Endodermal cell (in vitro differentiated cells): ENCODE measurements around the gene RFLNA. TPM values are rescaled to one million over a fixed set of nuclear protein-coding genes. Genes with fewer than 3 reads are reported as not detected.

Experiments
- DNase-seq: peaks from one replicate; pipeline ENCODE4 v3.0.0-alpha.2; 2017
- H3K27ac ChIP-seq: 2 replicates; pipeline ENCODE4 v1.5.1; 2013; ENCODE audit warnings: mild to moderate bottlenecking, low read depth, low read length, moderate library complexity
- H3K27me3 ChIP-seq: 2 replicates; pipeline ENCODE4 v1.6.1; 2013; ENCODE audit warnings: mild to moderate bottlenecking, low read length, moderate library complexity; ENCODE audit not compliant: insufficient read depth, control insufficient read depth, poor library complexity, severe bottlenecking
- H3K36me3 ChIP-seq: 2 replicates; pipeline ENCODE4 v1.7.0; 2013; ENCODE audit warnings: mild to moderate bottlenecking, low read length, moderate library complexity; ENCODE audit not compliant: control insufficient read depth, insufficient read depth
- H3K4me1 ChIP-seq: one replicate; pipeline ENCODE4 v1.7.0; 2013; ENCODE audit warnings: low read length; ENCODE audit not compliant: control insufficient read depth, insufficient read depth
- H3K4me3 ChIP-seq: 2 replicates; pipeline ENCODE4 v1.5.1; 2013; ENCODE audit warnings: mild to moderate bottlenecking, low read length, moderate library complexity
- H3K9ac ChIP-seq: 2 replicates; pipeline ENCODE4 v1.6.1; 2013; ENCODE audit warnings: mild to moderate bottlenecking, low read length, moderate library complexity; ENCODE audit not compliant: poor library complexity, severe bottlenecking; ENCODE audit errors: extremely low read depth
- H3K9me3 ChIP-seq: 2 replicates; pipeline ENCODE4 v1.6.1; 2013; ENCODE audit warnings: mild to moderate bottlenecking, low read length, moderate library complexity; ENCODE audit not compliant: control insufficient read depth
- H3K27ac Mint-ChIP-seq: 2 replicates; pipeline ENCODE4 v1.8.0; 2020; ENCODE audit warnings: mixed read lengths
- H3K27me3 Mint-ChIP-seq: 2 replicates; pipeline ENCODE4 v1.8.0; 2021; ENCODE audit warnings: mild to moderate bottlenecking, mixed read lengths; ENCODE audit not compliant: insufficient read depth
- H3K36me3 Mint-ChIP-seq: 2 replicates; pipeline ENCODE4 v1.8.0; 2020; ENCODE audit warnings: low read depth, mixed read lengths
- H3K4me1 Mint-ChIP-seq: 2 replicates; pipeline ENCODE4 v1.8.0; 2020; ENCODE audit warnings: mixed read lengths
- H3K4me3 Mint-ChIP-seq: 2 replicates; pipeline ENCODE4 v1.8.0; 2020; ENCODE audit warnings: mild to moderate bottlenecking, moderate library complexity, mixed read lengths
- H3K9me3 Mint-ChIP-seq: 2 replicates; pipeline ENCODE4 v1.8.0; 2020; ENCODE audit warnings: mild to moderate bottlenecking, mixed read lengths
- CTCF ChIP-seq: fragments of 200-600 bp; sonication (generic); conservative IDR thresholded peaks from 2 replicates; pipeline ENCODE4 v1.5.0; 2021; ENCODE audit warnings: antibody characterized with exemption, mild to moderate bottlenecking
- WGBS, 2 experiments: methylation state at CpG; one replicate each; pipeline versions ENCODE4 v1.1.5 to v1.1.7; 2013; ENCODE audit warnings: missing lambda C conversion rate in 2 of 2, mixed read lengths in 1 of 2; ENCODE audit not compliant: insufficient coverage in 1 of 2, insufficient read length in 1 of 2; 5-methylcytosine and 5-hydroxymethylcytosine counted together
- total RNA-seq, 2 donors: library from RNA; stranded (reverse); fragmentation: NEBNext Ultra II Directional in 1 of 2; extraction: Animal tissue kit (Norgen Biotek cat#: 25700) in 1 of 2; gene quantifications; 2 replicates in 1 of 2; 3 replicates in 1 of 2; pipeline ENCODE4 v1.2.1, GENCODE V29; 2021

RFLNA gene
- total RNA-seq, 2 donors from 2014 or later = 1.2 to 2.0 TPM

DNA sequence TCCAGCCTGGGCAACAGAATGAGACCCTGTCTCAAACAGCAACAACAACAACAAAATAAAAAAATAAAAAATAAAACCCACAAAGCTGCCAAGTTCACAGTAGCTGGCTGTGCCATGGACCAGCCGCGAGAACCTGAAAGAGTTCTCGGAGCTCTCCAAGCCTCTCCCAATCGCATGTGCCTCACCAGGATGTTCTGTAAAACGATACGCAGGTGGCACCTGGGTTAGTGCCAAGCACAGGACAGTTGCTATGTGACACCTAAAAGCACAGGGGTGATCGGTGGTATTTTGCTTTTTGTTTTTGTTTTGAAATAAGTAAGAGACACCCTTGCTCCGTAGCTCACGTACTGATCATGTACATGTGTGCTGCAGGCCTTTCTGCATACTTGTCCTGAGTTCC, 52.4 kb downstream of the RFLNA start:
- H3K27ac ChIP-seq = no peak overlapping the region
- peaks cover 56% of the 10 kb centered on the region for H3K36me3 ChIP-seq
- Mint-ChIP-seq H3K27me3 (no peaks in the 10 kb centered on the region), H3K9me3 (no peaks in the 10 kb centered on the region), H3K36me3 (peaks cover 65% of the 10 kb centered on the region), H3K27ac (no peak overlapping the region), H3K4me3 (no peak overlapping the region), H3K4me1 (peaks cover 3% of the 10 kb centered on the region)
- H3K4me1 ChIP-seq = no peaks in the 10 kb centered on the region
- TF ChIP-seq CTCF = no peak
- no peaks in the 10 kb centered on the region for H3K27me3 ChIP-seq
- no peak overlapping the region for H3K4me3 ChIP-seq
- no peak for DNase-seq
- H3K9me3 ChIP-seq = no peaks in the 10 kb centered on the region
- WGBS, 2 experiments = 94 to 95% methylated on average over 8 to 9 of the region's 9 CpGs
- H3K9ac ChIP-seq = no peak overlapping the region

GRCh38 chr12:124347805-124348658, 53.1 kb downstream of the RFLNA start:
- H3K4me1 ChIP-seq = no peaks in the 10 kb centered on the region
- WGBS, 2 experiments = 93 to 94% methylated on average over 27 to 34 of the region's 34 CpGs
- no peak overlapping the region for H3K9ac ChIP-seq
- TF ChIP-seq CTCF = peak; percentile 71
- peaks cover 50% of the 10 kb centered on the region for H3K36me3 ChIP-seq
- Mint-ChIP-seq H3K4me3 (no peak overlapping the region), H3K36me3 (peaks cover 65% of the 10 kb centered on the region), H3K27me3 (no peaks in the 10 kb centered on the region), H3K27ac (no peak overlapping the region), H3K4me1 (peaks cover 3% of the 10 kb centered on the region), H3K9me3 (no peaks in the 10 kb centered on the region)
- H3K4me3 ChIP-seq = no peak overlapping the region
- H3K27ac ChIP-seq = no peak overlapping the region
- H3K27me3 ChIP-seq = no peaks in the 10 kb centered on the region
- no peaks in the 10 kb centered on the region for H3K9me3 ChIP-seq
- peak; percentile 76 for DNase-seq

DNA sequence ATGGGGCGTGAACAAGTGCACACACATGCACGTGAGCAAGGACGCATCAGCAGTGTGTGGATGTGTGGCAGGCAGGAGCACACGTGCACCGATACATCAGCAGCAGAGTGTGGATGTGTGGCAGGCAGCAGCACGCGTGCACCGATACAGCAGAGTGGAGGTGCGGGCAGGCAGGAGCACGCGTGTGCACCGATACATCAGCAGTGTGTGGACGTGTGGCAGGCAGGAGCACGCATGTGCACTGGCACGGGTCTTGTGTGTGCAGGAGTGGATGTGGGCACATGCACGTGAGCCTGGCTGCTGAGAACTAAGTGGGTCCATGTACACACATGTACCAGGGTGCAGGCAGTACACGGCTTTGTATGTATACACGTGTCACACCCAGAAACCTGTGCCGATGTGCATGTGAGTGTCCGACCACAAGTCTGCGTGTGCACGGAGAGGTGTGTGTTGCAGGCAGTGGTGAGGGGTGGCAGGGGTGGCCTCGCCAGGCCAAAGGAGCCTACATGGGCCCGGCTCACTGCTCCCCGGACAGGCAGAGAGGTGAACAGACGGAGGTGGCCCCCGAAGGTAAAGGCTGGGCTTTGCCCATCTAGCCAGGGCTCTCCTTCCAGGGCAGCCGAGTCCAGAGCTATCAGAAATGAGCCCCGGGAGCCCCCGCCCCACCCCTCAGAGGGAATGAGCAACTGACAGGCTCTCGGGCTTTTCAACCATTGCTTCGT, 53.9 kb downstream of the RFLNA start:
- Mint-ChIP-seq H3K4me1 (peaks cover 3% of the 10 kb centered on the region), H3K4me3 (no peak overlapping the region), H3K27me3 (no peaks in the 10 kb centered on the region), H3K36me3 (peaks cover 66% of the 10 kb centered on the region), H3K27ac (no peak overlapping the region), H3K9me3 (no peaks in the 10 kb centered on the region)
- Histone ChIP-seq H3K27ac (no peak overlapping the region), H3K27me3 (no peaks in the 10 kb centered on the region), H3K4me1 (no peaks in the 10 kb centered on the region), H3K9me3 (no peaks in the 10 kb centered on the region), H3K4me3 (no peak overlapping the region), H3K9ac (no peak overlapping the region), H3K36me3 (peaks cover 42% of the 10 kb centered on the region)
- no peak for DNase-seq
- WGBS, 2 experiments = 91 to 95% methylated on average over 30 to 32 of the region's 32 CpGs
- TF ChIP-seq CTCF = no peak
